IPS DF 4.7 (cell line): ENCODE results near the gene MPZL1.
"Not testable (repeated sequence)": the region's sequence is repeated elsewhere in the genome, so short reads cannot be mapped to it uniquely, and the experiment has no call there.

ENCODE experiments used
- DNase-seq: peaks from one replicate; pipeline ENCODE4 v3.0.0-alpha.2; 2013; ENCODE audit warnings: low spot score; ENCODE audit errors: extremely low read depth

Gene MPZL1

DNA sequence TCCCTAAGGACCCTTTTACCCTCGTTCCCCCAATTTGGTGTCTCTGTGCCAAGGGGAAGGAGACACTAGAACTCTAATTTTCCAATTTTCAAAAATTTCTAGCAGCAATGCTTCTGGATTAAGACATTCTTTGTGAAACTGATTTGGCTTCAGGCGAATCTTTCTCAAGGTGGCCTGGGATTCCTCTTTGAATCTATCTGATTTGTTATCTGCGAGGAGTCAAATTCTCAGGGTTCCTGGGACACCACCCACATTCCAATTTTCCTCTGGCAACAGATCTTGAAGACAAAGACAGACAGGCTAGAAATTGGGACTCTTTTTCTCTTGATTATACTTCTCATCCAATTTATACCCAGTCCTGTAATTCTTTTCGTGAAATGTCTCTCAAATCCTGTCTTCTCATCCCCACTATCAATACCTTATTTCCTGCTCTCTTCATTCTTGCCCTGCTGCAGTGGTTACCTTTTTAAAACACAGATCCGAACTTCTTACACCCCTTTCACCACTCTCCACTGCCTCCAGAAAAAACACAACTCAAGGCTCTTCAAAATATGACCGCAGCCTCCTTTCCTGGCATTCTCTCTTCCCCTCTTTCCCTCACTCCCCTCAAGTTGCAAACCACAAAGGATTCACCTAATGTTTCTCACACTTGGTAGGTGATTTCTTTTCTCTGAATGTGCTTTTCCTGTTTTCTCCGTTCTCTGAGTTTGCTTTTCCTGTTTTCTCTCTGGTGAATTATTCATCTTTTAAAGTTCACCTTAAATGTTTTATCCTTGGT is 2.7 kb upstream of the MPZL1 start:
- no peak for DNase-seq

DNA sequence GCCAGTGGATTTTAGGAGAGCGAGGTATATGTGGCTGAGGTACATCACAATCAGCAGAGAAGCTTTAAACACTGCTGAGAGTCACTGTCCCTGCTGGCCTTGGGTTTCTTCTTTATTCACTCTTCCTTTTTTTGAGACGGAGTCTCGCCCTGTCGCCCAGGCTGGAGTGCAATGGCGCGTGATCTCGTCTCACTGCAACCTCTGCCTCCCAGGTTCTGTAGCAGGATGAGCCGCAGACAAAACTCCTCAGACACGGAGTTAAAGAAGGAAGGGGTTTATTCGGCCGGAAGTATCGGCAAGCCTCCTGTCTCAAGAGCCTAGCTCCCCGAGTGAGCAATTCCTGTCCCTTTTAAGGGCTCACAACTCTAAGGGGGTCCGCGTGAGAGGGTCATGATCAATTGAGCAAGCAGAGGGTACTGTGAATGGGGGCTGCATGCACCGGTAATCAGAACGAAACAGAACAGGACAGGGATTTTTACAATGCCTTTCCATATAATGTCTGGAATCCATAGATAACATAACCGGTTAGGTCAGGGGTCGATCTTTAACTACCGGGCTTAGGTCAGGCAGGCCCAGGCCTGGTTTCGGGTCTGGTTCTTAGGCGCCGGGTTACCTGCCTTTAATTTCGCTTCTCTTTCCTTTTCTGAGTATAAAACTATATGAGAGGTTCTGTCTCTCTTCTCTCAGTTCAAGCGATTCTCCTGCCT is 1.9 kb upstream of the MPZL1 start:
- DNase-seq, result not testable (repeated sequence)

DNA sequence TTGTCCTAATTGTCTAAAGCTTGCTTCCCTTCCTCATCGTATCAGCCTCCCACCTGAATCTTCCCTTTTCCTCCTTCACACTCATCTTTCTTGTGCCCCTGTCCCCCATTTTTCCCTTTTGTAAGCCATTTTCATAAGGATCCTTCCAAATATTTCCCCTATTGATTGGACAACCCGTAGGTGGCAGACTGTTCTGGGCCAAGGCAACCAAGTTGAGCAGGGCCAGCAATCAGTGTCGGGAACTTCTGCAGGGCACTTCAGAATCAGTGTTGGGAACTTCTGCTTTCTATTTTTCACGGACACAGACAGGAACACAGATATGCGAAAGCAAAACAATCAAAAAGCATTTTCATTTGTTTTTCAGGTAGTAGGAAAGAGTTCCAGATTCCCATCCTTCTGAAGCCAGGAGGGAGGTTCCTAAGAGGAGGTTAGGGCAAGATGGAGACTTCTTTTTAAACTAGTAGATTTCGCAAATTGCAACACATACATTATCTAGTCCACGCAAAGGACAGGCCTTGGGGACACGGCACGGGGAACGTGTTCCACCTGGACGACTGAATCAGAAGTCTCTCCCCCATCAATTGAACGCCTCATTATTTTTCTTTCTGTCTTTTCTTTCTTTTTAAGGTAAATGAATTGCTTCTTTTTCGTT is 691 bp upstream of the MPZL1 start:
- DNase-seq, result no peak

DNA sequence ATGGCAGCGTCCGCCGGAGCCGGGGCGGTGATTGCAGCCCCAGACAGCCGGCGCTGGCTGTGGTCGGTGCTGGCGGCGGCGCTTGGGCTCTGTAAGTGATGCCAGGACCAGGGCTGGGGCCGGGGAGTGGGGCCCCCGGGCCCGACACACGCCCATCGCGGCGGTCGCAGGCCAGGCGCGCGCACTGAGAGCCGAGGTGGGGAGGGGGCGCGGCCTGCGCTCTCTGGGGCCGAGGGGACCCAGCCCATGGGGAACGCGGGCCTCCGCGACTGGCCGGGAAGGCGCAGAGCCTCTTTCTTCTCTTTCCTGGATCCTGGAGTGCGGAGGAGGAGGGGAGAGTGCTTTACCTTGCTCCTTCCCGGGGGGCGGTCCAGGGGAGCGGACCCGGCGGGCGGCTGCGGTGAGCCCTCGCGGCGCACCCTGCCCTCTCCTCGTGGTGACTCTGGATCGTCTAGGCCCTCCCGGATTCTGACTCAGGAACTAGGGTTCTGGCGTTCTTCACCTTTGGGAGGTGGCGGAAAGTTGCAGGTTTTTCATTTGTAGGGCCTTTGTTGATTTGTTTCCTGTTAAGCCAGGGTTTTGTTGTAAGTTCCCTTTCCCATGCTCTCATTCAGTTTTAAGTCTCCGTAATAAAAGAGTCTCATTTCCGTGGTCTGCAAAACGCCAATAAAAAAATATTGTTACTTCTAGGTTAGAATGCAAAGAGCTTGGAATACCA is 529 bp downstream of the MPZL1 start:
- no peak for DNase-seq

DNA sequence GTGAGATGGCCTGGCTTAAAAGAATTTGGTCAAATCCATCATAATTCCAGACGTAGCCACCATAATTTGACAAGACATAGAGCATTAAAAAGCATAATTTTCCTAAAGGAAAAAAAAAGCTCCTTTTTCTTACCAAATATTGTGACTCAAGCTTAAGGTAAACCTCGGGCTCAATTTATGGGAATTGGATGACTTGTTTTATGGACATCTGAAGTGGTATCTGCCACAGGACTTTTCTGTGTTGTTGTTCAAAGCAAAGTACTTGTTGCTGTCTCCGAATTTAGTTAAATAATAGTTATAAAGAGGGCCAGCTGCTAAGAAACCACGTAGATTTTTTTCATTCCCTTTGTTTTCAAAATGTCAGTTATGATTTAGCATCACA is 1.1 kb downstream of the MPZL1 start:
- DNase-seq, result no peak

DNA sequence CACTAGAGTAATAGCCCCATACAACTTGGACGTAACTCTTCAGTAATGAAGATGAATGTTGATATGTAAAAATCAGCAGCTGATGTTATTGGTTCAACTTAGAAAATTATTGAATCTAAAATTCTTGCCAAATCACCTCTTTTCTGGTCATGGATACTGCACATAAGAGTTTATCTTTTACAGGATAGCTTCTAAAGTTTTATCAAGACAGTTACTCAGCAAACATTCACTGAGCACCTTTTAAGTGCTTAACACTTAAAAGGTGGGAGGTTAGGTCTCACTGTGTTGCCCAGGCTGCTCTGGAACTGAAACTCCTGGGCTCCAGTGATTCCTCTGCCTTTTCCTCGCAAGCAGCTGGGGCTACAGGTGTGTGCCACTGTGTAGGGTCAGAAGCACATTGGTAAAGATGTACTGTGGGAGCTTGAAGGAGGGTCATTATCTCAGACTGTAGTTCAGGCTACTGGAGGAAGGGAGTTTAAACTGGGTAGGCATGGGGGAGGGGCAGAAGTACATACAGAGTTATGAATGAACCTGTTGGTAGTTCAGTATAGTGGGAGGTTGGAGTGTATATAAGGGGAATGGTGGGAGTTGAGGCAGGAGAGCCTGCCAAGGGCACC is 2.0 kb downstream of the MPZL1 start:
- no peak for DNase-seq

DNA sequence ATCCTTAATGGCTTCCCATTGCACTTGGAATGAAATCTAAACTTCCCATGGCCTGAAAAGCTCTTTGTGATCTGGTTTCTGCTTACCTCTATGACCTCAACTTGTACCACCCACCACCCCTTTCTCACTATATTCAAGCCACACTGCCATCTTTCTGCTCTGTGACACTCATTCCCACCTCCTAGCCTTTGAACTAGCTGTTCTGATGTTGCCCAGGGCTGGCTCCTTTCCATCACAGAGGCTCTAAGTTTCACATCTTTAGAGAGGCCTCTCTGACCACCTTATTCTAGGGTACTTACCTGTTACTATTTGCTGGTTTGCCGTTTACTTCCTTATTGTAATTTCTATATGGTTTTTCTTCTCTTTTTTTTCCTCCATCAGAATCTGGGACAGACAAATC is 4.2 kb downstream of the MPZL1 start:
- no peak for DNase-seq

DNA sequence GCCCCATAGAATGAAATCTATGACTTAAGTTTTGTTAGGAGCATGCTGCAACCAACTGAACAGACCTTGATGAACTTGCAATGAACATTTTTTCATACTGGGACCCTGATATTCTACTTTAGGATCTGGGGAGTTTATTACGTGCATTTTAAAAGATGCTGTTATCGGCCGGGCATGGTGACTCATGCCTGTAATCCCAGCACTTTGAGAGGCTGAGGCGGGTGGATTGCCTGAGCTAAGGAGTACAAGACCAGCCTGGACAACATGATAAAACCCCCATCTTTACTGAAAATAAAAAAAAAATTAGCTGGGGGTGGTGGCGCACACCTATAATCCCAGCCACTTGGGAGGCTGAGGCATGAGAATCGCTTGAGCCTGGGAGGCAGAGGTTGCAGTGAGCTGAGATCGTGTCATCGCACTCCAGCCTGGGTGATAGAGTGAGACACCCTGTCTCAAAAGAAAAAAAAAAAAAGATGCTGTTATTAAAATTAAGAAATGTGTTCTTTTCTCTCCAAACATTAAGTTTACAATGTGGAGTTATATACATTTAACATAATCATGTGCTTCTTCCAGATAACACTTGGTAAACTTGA is 7.1 kb downstream of the MPZL1 start:
- DNase-seq, result no peak

DNA sequence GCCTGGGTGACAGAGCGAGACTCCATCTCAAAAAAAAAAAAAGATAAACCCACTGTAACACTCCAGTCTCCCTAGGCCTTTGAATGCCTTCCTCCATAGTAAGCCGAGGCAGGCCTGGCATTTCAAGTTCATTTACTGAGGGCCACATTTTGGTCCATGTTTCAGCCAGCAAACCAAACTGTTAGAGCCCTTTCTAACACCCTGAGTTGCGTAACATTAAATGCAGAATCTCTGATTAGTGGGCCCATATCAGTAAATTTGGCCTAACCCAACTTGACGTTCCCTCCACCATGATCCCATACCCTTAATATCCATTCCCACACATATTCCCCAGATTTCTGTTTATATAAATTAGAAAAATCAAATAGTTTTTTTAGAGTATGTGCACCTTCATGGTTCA is 12.4 kb downstream of the MPZL1 start:
- DNase-seq, result no peak

DNA sequence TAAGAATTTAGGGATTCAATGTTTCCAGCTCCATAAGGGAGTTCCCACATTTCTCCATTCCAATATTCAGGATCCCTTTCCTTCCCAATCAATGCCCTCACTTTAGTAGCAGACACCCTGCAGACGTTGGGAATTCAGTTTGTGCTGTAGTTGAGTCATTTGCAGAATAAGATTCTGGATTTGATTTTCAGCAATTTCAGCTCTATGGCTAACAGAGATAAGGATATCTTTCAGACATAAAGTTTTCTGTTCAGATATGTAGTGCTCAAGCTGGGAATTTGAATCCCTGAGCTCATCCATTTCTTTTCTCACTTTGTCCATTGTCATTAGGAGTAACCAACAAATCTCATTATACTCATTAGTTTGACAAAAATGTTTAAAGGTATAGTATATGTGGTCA is 13.1 kb downstream of the MPZL1 start:
- DNase-seq, result no peak

DNA sequence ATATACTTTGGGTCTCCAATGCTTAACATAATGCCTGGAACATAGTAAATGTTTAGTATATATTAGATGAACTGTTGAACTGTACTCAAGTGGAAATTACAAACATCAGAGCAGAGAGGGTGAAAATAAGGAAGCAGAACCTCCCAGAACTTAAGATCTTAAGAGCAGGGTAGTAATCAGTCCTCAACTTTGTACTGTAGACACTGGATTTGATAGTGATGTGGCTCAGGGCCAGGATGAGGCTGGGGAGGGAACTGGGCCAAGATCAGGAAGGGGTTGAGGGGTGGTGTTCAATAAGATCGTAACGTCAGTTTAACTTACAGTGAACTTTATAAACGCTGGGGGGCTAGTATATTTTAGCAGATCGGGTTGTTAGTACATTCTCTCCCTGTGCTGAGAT is 15.4 kb downstream of the MPZL1 start:
- DNase-seq, result no peak

DNA sequence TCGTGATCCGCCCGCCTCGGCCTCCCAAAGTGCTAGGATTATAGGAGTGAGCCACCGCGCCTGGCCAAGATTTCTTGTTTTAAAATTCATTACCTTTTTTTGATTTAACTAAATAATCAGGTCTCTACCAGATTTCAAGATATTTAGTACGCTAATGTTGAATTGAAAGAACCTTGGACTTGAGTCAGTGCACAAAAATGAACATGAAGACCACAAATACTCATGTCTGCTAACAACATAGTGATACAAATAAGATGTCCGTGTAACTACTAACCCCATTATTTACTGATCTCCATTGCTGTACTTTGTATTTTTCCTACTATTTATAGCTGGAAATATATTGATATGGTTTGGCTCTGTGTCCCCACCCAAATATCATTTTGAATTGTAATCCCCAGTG is 16.4 kb downstream of the MPZL1 start:
- DNase-seq, result no peak

DNA sequence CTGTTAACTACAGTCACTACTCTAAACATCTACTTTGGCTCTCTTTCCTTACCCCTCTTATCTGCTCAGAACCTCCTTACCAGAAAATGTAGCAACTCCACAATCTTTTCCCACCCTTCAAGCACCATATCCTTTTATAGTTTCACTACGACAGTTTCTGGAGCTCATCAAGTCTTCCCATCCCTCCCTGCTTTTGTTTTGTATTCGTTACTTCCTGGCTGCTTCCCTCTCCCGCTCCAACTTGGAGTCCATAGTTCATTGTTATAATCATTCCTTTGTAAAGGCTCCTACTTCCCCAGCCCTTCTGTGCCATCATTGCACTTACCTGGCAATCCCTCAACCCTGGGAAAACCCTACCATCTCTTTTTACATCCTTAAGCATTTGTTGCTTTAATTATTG is 18.0 kb downstream of the MPZL1 start:
- DNase-seq, result no peak

DNA sequence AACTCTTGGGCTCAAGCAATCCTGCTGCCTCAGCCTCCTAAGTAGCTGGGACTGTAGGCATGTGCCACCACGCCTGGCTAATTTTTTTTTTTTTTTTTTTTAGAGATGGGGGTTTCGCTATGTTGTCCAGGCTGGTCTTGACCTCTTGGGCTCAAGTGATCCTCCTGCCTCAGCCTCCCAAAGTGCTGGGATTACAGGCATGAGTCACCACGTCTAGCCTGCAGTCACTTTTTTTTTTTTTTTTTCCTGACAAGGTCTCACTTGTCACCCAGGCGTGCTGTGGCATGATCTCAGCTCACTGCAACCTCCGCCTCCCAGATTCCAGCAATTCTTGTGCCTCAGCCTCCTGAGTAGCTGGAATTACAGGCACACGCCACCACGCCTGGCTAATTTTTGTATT is 19.3 kb downstream of the MPZL1 start:
- not testable (repeated sequence) for DNase-seq

DNA sequence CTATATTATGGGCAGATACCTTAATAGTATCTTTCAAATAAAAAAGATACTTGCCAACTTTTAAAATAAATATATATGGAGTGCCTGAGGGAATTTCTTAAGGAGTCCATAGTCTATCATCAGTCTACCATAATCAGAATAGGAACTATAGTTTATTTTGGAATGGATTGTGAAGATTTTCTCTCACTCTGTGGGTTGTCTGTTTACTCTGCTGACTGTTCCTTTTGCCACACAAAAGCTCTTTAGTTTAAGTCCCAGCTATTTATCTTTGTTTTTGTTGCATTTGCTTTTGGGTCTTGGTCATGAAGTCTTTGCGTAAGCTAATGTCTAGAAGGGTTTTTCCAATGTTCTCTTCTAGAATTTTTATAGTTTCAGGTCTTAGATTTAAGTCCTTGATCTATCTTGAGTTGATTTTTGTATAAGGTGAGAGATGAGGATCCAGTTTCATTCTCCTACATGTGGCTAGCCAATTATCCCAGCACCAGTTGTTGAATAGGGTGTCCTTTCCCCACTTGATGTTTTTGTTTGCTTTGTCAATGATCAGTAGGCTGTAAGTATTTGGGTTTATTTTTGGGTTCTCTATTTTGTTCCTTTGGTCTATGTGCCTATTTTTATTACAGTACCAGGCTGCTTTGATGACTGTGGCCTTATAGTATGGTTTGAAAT is 20.7 kb downstream of the MPZL1 start:
- DNase-seq, result not testable (repeated sequence)

DNA sequence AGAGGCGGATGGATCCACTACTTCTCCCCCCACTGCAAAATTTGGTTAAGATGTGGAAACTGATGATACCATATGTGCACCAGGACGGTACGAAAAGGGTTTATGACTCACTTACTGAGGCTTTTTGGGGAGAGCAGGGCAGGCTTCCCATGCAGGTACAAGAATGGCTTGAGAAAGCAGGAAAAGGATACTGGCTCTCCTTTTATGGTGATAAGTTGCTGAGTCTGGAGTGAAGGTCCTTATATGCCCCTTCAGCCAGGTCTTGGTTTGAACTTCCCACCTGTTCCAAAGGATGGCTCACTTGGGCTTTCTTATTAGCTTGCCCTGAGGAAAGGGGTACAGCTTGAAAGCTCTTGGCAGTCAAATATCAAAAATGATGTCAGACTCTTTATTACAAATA is 23.1 kb downstream of the MPZL1 start:
- no peak for DNase-seq

DNA sequence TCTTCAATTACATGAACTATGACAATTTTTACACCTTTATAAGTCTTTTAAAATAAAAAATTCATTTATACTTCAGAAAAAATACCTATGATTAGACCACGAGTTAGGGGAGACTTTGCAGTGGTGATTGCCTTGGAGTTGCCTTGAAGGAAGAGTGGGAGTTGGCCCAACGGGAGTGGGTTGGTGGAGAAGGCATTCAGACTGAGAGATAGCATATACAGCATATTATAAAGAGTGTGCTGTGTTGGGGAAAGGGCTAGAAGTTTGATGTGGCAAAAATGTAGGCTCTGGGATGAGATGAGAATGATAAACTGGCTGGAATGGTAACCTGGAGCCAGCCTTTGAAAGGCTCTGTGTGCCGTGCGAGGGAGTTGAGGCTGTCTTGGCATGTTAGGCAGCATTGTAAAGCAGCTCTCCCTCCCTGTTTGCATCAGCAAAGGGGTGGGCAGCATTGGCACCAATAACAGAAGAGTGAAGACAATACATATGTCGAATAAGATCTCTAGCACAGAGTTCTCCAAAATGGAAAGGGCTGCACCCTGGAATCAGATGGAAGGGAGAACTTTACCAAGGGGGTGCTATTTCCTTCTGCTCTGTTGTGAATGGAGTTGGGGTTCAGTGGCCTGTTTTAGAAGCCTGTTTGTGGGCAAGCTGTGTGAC is 24.4 kb downstream of the MPZL1 start:
- DNase-seq, result no peak

DNA sequence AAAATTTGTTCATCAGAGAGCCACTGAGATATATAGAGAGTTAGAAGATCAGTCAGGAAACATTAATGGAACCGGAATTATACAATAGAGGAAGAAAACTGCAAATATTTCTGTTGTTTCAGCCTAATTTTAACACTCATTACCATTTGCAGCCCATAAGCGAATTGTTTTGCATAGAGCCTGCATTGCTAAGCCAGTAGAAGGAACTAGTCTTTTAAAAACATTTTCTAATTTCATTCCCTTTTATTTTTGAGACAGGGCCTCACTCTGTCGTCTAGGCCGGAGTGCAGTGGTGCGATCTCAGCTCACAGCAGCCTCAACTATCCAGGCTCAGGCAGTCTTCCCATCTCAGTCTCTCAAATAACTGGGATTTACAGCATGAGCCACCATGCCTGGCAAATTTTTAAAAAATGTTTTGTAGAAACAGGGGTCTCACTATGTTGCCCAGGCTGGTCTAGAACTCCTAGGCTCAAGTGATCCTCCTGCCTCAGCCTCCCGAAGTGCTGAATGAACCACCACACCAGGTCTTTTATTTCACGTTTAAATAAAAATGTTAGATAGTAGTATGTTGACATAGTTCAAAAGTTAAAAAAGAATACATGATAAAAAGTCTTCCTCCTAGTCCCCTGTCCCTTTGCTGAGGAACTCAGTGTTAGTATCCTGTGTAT is 25.3 kb downstream of the MPZL1 start:
- DNase-seq, result no peak

DNA sequence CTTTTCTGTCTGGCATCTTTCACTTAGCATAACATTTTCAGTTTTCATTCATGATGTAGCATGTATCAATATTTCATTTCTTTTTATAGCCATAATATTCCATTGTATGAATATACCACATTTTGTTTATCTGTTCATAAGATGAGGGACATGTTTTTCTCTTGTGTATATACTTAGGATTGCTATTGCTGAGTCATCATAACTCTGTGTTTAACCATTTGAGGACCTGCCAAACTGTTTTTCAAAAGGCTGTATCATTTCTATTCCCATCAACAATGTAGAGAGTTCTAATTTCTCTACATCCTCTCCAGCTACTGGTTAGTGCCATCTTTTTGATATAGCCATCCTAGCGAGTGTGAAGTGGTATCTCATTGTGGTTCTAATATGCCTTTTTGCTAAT is 26.2 kb downstream of the MPZL1 start:
- DNase-seq, result no peak

DNA sequence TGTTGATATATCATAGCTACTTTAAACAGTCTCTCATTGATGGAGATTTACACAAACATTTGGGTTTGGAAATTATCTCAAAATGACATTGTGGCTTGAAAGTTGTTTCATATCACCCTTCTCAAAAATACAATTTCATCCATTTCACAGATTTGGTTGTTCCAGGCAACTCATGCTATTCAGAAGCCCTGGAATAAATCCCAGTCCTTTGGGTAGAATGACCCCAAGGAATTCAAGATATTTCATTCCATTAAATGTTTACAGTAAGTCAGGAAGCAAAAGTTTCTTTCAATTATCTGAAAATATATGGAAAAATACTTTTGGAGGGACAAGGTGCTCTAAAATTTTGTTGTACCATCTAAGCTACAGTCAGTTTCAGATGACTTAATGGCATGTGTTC is 27.1 kb downstream of the MPZL1 start:
- no peak for DNase-seq
